ENCODE data around the gene TEX29.

The TEX29 gene

DNA sequence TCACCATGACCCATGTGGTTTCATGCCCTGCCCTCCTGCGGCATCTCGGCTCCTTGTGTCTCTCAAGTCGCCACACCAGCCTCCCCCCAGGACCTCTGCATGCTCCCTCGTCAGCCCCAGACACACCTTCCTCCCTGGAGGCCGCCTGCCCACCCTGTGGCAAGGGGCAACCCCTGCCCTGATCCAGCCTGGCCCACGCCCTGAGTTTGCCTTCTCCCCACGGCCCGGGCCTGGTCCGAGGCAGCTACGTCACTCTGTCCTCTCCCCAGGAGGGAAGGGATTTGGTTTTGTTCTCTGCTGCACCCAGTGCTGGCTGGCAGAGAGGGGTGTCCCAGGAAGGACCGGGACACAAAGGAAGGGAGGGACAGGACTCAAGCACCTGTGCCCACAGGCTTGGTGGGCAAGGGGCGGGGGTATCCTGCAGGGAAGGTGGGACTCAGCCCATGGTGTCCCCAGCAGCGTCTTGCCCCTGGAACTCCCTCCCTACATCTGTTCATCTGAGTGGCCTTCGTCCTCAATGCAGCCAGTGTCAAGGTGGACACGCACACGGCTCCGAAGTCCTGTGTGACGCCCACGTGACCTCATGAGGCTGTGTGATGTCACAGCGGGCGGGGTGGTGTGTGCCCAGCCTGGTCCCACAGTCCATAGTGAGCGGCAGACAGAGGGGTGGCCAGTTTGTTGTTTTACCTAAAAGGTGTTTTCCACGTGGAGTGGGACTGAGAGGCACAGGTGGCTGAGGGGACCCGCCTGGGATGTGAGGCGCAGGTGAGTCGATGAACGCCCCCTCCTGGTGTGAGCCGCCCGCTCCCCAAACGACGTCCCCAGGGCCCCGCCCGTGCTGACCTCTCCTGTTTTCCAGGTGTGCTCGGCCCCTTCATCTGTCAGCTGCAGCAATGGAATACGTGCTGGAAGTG lies at the start of gene TEX29:
TEX29 (plus strand) TSS at position 645 of the 914 bp plus-strand sequence; CDS start at position 894, 249 bp downstream.
- DNase-seq (ENCODE audit: low read depth): no peak

DNA sequence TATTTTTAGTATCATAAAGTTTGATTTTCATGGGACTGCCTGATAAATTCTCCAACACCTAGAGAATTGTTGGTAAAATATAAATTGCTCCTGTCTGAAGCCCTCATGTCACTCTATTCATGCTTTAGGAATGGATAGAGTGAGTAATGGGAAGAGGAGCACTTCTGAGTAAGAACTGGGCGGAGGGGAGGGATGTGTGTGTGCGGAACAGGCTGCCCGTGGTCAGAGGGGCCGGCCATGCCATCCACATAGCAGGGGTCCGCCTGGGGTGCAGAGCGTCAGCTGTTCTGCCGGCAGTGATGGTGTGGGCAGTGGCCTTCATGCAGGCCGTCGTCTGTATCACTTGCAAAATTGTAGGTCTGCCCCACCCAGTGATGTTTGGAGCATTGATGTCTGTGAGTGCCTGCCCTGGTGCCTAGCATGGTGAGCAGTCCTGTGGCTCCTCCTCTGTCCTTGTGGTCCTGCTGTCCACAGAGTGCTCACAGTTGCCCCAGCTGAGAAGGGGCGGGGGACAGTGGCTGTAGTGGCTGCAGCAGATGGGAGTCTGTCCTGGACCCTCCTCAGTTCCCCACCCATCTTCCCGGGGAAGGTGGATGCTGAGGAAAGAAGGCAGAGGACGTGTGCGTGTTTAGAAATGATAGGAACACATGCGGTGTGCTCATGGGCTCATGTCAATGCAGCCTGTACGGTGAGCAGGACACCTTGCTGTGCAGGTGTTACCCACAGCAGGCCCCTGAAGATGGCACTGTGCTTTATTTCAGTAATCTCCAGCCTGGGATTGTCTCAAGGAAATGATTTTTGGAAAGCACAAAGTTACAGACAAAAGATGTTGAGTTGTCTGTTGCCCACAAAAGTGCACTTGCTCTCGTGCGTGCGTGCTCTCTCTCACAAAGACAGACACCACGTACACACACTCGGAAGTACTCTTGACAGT lies 49.4 kb upstream of the TEX29 start:
- DNase-seq (ENCODE audit: low read depth): peak; percentile 18

- DNase-seq (ENCODE audit: low read depth): no peak
Measured at GRCh38 chr13:111272117-111272516, 48.3 kb upstream of the TEX29 start.

- no peak for DNase-seq (ENCODE audit: low read depth)
Measured at GRCh38 chr13:111275382-111275781, 45.1 kb upstream of the TEX29 start.

DNA sequence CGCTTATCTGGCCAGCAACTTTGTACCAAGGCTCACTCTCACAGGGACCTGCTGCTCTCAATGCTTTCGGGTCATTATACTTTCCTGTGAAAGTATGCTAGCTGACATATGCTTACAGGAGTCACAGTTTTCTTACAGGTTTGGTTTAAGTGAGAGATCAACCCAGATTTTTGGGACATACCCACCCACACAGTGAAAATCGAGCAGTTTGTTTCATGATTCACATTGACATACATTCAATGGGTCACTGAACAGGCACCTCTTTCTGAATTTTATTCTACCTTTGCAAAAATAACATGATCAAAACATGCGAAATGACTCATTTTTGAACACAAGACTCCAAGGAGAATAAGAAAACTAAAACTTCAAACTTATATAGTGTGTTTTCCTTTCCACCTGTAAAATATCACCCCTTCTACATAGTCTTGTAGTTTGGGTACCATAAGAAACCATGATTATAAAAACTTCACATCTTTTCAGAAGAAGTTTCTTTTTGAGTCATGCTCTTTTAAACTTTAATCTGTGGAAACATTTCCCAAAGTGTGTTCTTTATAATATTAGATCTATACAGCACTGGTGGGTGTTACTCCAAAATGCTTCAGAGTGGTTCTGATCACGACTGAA lies 44.3 kb upstream of the TEX29 start:
- DNase-seq (ENCODE audit: low read depth): no peak

- no peak for DNase-seq (ENCODE audit: low read depth)
Measured at GRCh38 chr13:111278258-111278657, 42.2 kb upstream of the TEX29 start.

DNA sequence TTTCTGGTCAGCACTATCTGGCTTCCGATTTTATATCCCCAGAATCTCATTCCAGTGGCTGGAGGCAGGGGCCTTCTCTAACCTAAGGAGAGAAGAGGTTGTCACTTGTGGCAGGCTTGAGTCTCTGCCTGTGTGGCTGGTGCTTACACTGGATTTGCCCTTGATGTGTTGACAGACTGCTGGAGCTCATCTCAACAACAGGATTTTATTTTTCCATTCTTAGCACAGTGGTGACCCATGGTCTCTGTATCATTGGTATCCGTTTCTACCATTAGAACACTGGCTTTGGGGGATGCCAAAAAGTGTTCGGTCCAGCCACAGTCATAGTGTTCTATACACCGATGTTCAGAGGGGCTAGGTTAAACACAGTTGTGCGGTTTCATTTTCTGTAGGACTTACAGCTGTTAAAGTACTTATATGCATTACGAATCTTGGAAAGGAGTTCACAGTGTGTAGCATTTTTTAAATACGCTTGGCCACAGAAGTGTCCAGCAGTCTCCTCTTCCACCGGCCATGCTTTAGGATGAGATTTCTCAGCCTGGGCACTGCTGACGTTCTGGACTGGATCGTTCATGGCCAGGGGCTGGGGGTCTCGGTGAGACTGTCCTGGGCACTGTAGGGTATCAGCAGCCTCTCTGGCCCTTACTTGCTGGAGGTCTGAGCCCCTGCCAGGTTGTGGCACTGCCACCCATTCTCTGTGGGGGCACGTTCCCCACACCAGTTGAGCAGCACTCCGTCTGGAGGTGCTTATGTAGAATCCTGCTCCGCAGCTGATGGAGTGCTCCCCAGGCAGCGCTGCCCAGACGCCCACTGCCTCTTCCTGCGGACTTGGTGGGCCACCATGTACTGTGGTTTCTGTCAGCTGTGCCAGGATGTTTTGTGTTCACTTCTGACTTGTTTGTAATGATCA lies 41.4 kb upstream of the TEX29 start:
- no peak for DNase-seq (ENCODE audit: low read depth)

- no peak for DNase-seq (ENCODE audit: low read depth)
Measured at GRCh38 chr13:111280226-111280625, 40.2 kb upstream of the TEX29 start.

GRCh38 chr13:111280681-111281585 lies 39.5 kb upstream of the TEX29 start:
- DNase-seq (ENCODE audit: low read depth): peak; percentile 49

DNA sequence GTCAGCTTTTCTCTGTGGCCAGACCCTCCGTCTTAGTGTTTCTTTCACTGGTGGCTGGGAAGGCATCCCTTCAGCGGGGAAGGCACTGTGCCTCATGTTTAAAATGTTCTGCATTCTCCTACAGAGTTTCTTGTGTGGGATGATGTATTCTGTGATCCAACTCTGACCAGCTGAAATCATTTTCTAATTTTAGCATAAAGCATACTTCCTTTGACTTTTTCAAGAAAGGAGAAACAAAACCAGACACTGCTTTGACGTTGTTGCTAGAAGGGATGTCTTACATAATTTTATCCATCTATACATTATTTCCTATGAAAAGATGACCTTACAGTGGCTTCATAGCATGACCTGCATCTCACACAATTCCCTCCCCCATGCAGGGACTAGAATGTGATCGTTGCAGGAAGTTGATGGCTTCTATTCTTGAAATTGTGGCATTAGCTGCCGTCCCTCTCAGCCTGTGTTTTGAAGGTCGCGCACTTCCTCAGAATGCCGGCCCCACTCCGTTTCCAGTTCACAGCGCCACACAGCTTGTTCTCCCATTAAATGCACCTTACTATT lies 38.6 kb upstream of the TEX29 start:
- peak; percentile 41 for DNase-seq (ENCODE audit: low read depth)

DNA sequence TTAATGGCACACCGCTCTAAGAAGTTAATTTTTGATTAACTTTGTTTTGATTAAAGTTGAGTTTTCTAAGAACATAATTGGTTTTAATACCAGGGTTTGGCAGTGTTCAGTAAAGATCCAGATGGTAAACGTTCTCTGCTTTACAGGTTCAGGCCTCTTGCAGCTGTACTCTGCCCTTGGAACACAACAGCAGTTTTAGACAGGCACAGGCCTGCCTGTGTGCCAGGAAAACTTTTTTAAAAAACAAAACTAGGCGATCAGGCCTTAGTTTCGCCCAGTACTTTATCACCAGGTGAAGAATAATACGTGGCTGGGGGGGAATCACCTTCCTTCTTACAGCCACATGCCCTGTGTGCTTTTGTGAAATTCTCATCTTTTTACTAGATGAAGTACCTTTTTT lies 38.0 kb upstream of the TEX29 start:
- DNase-seq (ENCODE audit: low read depth): no peak

DNA sequence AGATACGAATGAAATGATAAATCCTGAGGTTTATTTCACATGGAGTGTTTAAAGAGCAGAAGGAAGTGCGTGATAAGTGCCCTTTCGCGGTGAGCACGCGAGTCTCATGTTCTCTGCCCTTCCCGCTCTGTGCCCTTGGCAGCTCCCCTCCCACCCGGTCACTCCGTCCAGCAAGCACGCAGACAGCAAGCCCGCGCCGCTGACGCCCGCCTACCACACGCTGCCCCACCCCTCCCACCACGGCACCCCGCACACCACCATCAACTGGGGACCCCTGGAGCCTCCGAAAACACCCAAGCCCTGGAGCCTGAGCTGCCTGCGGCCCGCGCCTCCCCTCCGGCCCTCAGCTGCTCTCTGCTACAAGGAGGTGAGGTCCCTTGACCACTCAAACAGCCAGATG lies 37.4 kb upstream of the TEX29 start:
- DNase-seq (ENCODE audit: low read depth): no peak

DNA sequence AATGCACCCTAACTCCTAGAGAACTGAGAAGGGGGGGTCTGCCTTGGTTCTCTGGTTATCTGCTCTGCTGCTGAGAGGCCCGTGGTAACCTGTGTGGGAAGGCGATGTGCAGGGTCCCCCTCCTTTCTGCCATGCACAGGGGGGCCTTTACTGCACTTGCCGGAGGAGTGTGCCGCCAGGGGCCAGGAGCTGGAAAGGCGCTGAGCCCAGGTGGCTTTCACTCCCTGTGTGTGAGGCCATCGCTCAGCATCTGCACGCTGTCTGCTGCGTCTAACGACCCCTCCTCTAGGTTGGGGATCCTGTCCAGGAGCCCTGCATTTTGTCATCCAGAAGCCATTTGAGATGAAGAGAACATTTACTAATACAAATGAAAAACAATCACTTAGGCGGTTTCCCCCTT lies 37.0 kb upstream of the TEX29 start:
- no peak for DNase-seq (ENCODE audit: low read depth)

GRCh38 chr13:111283991-111284390 lies 36.5 kb upstream of the TEX29 start:
- peak; percentile 9 for DNase-seq (ENCODE audit: low read depth)

GRCh38 chr13:111284565-111284964 lies 35.9 kb upstream of the TEX29 start:
- no peak for DNase-seq (ENCODE audit: low read depth)

DNA sequence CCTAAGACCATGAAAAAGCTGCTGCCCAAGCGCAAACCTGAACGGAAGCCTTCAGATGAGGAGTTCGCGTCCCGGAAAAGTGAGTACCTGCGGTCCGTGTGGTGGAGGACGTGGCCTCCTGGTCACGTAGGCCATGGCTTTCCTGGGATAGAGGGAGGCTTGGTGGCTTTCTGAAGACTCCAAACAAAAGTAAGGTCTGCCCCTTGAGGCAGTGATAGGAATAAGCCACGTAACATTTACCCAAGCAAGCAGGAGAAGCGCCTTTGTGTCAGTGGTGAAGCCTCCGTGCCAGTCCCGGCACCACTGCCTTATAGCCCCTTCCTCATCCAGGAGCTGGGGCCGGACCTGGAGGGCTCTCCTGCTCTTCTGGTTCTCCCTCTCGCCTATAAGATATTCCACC lies 34.3 kb upstream of the TEX29 start:
- DNase-seq (ENCODE audit: low read depth): no peak

DNA sequence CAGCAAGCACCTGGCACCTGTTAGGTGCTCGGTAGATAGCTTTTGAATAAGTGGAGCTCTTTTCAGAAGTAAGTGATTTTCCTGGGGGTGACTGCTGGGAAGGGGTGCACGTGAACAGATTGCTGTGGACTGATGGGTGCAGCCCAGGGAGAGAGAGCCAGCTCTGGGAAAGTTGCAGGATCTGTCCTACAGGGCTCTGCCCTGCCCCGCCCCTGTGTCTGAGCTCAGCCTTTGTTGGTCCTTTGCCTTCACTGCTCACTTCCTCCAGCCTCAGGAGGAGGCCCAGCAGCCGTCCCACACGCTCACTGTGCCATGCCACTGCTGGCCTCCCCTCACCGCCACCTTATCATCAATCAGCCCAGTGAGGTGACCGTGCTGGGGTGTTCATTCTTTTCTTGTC lies 33.7 kb upstream of the TEX29 start:
- no peak for DNase-seq (ENCODE audit: low read depth)

DNA sequence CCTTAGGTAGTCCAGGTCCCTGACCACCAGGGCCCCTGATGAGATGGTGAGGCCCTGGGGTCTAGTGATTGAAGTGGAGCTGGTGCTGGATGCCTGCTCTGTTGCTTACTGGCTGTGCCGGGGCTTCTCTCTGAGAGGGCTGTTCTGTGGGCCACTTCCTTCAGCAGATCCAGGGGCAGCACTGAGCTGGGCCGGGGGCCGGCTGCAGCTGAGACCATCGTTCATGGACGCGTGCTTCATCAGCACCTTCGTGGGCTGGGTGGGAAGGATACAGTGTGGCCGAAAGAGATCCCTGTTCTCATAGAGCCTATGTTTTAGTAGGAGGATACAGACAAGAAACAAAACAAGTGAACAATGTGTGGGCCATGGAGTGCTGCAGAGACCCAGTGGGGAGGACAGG lies 33.2 kb upstream of the TEX29 start:
- no peak for DNase-seq (ENCODE audit: low read depth)

DNA sequence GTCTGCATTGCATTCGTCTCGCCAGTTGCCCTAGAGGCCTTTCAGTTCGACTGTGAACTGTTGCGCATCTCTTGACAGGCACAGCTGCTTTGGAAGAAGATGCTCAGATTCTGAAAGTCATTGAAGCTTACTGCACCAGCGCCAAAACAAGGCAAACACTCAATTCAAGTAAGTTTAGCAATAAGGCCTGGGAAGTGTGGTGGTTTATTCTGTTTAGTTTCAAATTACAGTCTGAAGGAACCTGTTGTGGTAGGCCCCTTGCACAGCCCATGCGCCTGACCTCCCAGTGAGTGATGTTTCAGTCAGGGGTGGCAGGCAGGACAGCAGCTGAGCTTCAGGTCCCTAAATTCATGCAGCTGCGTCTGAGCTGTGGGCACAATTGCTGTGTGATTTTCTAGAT lies 32.2 kb upstream of the TEX29 start:
- no peak for DNase-seq (ENCODE audit: low read depth)

- DNase-seq (ENCODE audit: low read depth): no peak
Measured at GRCh38 chr13:111289251-111289650, 31.2 kb upstream of the TEX29 start.
